HepG2 (cell line): ENCODE measurements around the gene TUNAR. TPM values are rescaled to one million over a fixed set of nuclear protein-coding genes. Genes with fewer than 3 reads are reported as not detected.

Experiments
- ATAC-seq: fragments of 200-7000 bp; cut with Tn5 transposase; 3 replicates; pipeline ENCODE4 v1.9.1; 2020; ENCODE audit warnings: mild to moderate bottlenecking, moderate library complexity
- BruUV-seq: library from RNA; stranded (reverse); fragments of 400-500 nt; replicated peaks from 2 replicates; lab custom pipeline; 2021; lab: Mats Ljungman, UMichigan
- CTCF ChIA-PET: fragments of 300-600 bp; formaldehyde crosslinking; extraction: SDS; loops from one replicate; lab custom pipeline; 2021; ENCODE audit warnings: low total read pairs, inconsistent platforms, low intra/inter-chr PET ratio; lab: Yijun Ruan, JAX
- POLR2A ChIA-PET: fragments of 350-600 bp; sonication (Branson Sonifier 250); formaldehyde crosslinking; loops from one replicate; lab custom pipeline; 2020; ENCODE audit warnings: antibody characterized with exemption, inconsistent platforms; lab: Yijun Ruan, JAX
- DNase-seq: peaks from one replicate; pipeline ENCODE4 v3.0.0-alpha.2; 2015; ENCODE audit warnings: low spot score
- FAIRE-seq: peaks from 3 replicates; lab custom pipeline; 2011; peaks lifted over from hg19 to GRCh38; lab: Jason Lieb, UNC
- H2AFZ ChIP-seq: one replicate; pipeline ENCODE4 v1.6.1; 2011; ENCODE audit warnings: low read length, inconsistent platforms
- H3K27ac ChIP-seq: fragments of 300-600 bp; 3 replicates; pipeline ENCODE4 v1.8.0; 2011; ENCODE audit warnings: mixed run types, mild to moderate bottlenecking, mixed read lengths, low read length, inconsistent platforms; ENCODE audit not compliant: insufficient read depth; ENCODE audit errors: extremely low read length
- H3K27me3 ChIP-seq, 2 experiments: fragments of 200-600 bp in 1 of 2; 2 replicates in 1 of 2; 3 replicates in 1 of 2; pipeline versions ENCODE4 v1.6.0 to v1.8.0; 2011; ENCODE audit warnings: low read length in 2 of 2, mild to moderate bottlenecking in 2 of 2, moderate library complexity in 2 of 2, inconsistent platforms in 1 of 2; ENCODE audit not compliant: insufficient read depth in 2 of 2, control insufficient read depth in 1 of 2
- H3K36me3 ChIP-seq, 2 experiments: fragments of 200-600 bp in 1 of 2; replicated peaks in 1 of 2; 2 replicates in 1 of 2; 3 replicates in 1 of 2; pipeline versions ENCODE4 v1.5.1 to v1.8.0; 2011; ENCODE audit warnings: low read length in 2 of 2, inconsistent platforms in 1 of 2; ENCODE audit not compliant: insufficient read depth in 2 of 2, control insufficient read depth in 1 of 2
- H3K4me1 ChIP-seq: 2 replicates; pipeline ENCODE4 v1.5.1; 2012; ENCODE audit warnings: low read length, inconsistent platforms; ENCODE audit not compliant: insufficient read depth
- H3K4me2 ChIP-seq: 2 replicates; pipeline ENCODE4 v1.6.0; 2011; ENCODE audit warnings: low read depth, low read length, inconsistent platforms
- H3K4me3 ChIP-seq, 3 experiments: fragments of 200-600 bp in 1 of 3; sonication (generic), shearing (Covaris generic) in 1 of 3; replicated peaks in 1 of 3; 2 replicates each; pipeline ENCODE4 v1.5.1; 2011 to 2016; ENCODE audit warnings: low read length in 3 of 3, inconsistent platforms in 2 of 3, low read depth in 2 of 3, mild to moderate bottlenecking in 2 of 3, control low read depth in 1 of 3, mixed read lengths in 1 of 3; ENCODE audit not compliant: insufficient read depth in 1 of 3
- H3K79me2 ChIP-seq: one replicate; pipeline ENCODE4 v1.6.1; 2011; ENCODE audit warnings: low read length, inconsistent platforms; ENCODE audit not compliant: insufficient read depth
- H3K9ac ChIP-seq: 2 replicates; pipeline ENCODE4 v1.6.0; 2011; ENCODE audit warnings: mild to moderate bottlenecking, low read depth, low read length, inconsistent platforms; ENCODE audit not compliant: insufficient read depth
- H3K9me3 ChIP-seq: 2 replicates; pipeline ENCODE4 v1.5.1; 2012; ENCODE audit warnings: mild to moderate bottlenecking, low read length
- H4K20me1 ChIP-seq: 2 replicates; pipeline ENCODE4 v1.6.0; 2011; ENCODE audit warnings: inconsistent platforms, mild to moderate bottlenecking, low read length, moderate library complexity; ENCODE audit not compliant: insufficient read depth
- AKAP8 ChIP-seq: sonication (generic); formaldehyde crosslinking; IDR thresholded peaks from 2 replicates; pipeline ENCODE4 v1.5.1; 2020; ENCODE audit warnings: mild to moderate bottlenecking, missing genetic modification reagents
- ELF1 ChIP-seq: sonication (generic); formaldehyde crosslinking; IDR thresholded peaks from 2 replicates; pipeline ENCODE4 v1.4.0; 2020; ENCODE audit warnings: missing genetic modification reagents
- ESRRA ChIP-seq: sonication (generic); formaldehyde crosslinking; IDR thresholded peaks from 2 replicates; pipeline ENCODE4 v1.5.1; 2020; ENCODE audit warnings: mild to moderate bottlenecking, low read depth, missing genetic modification reagents
- TBX2 ChIP-seq: sonication (generic); formaldehyde crosslinking; IDR thresholded peaks from 2 replicates; pipeline ENCODE4 v1.5.0; 2020; ENCODE audit warnings: missing genetic modification reagents, mild to moderate bottlenecking, borderline replicate concordance
- YEATS4 ChIP-seq: sonication (generic); formaldehyde crosslinking; IDR thresholded peaks from 2 replicates; pipeline ENCODE4 v1.4.0; 2020; ENCODE audit warnings: missing genetic modification reagents, borderline replicate concordance
- ZNF224 ChIP-seq: sonication (generic); formaldehyde crosslinking; IDR thresholded peaks from 2 replicates; pipeline ENCODE4 v1.5.0; 2020; ENCODE audit warnings: mild to moderate bottlenecking, missing genetic modification reagents
- ZNF34 ChIP-seq: sonication (generic); formaldehyde crosslinking; IDR thresholded peaks from 2 replicates; pipeline ENCODE4 v1.4.0; 2020; ENCODE audit warnings: mild to moderate bottlenecking, missing genetic modification reagents, borderline replicate concordance
- ZNF446 ChIP-seq: sonication (generic); formaldehyde crosslinking; IDR thresholded peaks from 2 replicates; pipeline ENCODE4 v1.5.0; 2020; ENCODE audit warnings: mild to moderate bottlenecking, missing genetic modification reagents
- ZNF550 ChIP-seq: sonication (generic); formaldehyde crosslinking; IDR thresholded peaks from 2 replicates; pipeline ENCODE4 v1.4.0; 2020; ENCODE audit warnings: mild to moderate bottlenecking, missing genetic modification reagents, borderline replicate concordance
- ZNF713 ChIP-seq: sonication (generic); formaldehyde crosslinking; IDR thresholded peaks from 2 replicates; pipeline ENCODE4 v1.4.0; 2020; ENCODE audit warnings: mild to moderate bottlenecking, missing genetic modification reagents
- ZNF781 ChIP-seq: sonication (generic); formaldehyde crosslinking; IDR thresholded peaks from 2 replicates; pipeline ENCODE4 v1.5.1; 2020; ENCODE audit warnings: borderline replicate concordance, mild to moderate bottlenecking, missing genetic modification reagents; ENCODE audit errors: not compliant biosample characterization
- WGBS: methylation state at CpG from one replicate; pipeline ENCODE4 v1.1.6; 2017; ENCODE audit warnings: low lambda C conversion rate; 5-methylcytosine and 5-hydroxymethylcytosine counted together
- in situ Hi-C: cut with HindIII; loops from 2 replicates; pipeline ENCODE4 v1.10.0; 2017; ENCODE audit warnings: low pct_unique_long_range_greater_than_20kb; ENCODE audit not compliant: extremely low pct_ligation_motif_present
- intact Hi-C: fragments of 100-400 bp; cut with micrococcal nuclease; formaldehyde crosslinking; loops from one replicate; pipeline ENCODE4 v1.10.0; 2022; ENCODE audit not compliant: unreplicated experiment
- polyA plus RNA-seq, 8 experiments: library from polyadenylated mRNA; depleted of rRNA in 3 of 8; stranded (reverse) in 7 of 8; unstranded in 1 of 8; fragments of >200 nt; fragmentation: Illumina TruSeq in 4 of 8; extraction: Trizol in 4 of 8; gene quantifications; 2 replicates each; pipeline versions ENCODE4 v1.2.1 to v1.2.3, GENCODE V29; 2011 to 2016; ENCODE audit warnings: low read depth in 4 of 8, missing spikeins in 1 of 8, mixed read lengths in 1 of 8; ENCODE audit not compliant: insufficient read depth in 1 of 8
- total RNA-seq, 5 experiments: library from RNA; depleted of rRNA; stranded (reverse); fragments of >200 nt; fragmentation: Illumina TruSeq; extraction: Trizol; gene quantifications; 2 replicates each; pipeline ENCODE4 v1.2.3, GENCODE V29; 2016; ENCODE audit warnings: low read depth in 1 of 5
- TF ChIP-seq, protein P1 (sequence below): sonication (generic); formaldehyde crosslinking; IDR thresholded peaks from 2 replicates; pipeline ENCODE4 v1.4.0; 2020; ENCODE audit warnings: mild to moderate bottlenecking, missing genetic modification reagents
- TF ChIP-seq, protein P2 (sequence below): sonication (generic); formaldehyde crosslinking; IDR thresholded peaks from 2 replicates; pipeline ENCODE4 v1.8.0; 2022; ENCODE audit warnings: missing genetic modification reagents, mild to moderate bottlenecking, inconsistent platforms, borderline replicate concordance
- TF ChIP-seq, protein P3 (sequence below): sonication (generic); formaldehyde crosslinking; IDR thresholded peaks from 2 replicates; pipeline ENCODE4 v1.9.0; 2021; ENCODE audit warnings: missing genetic modification reagents, borderline replicate concordance
- TF ChIP-seq, protein P4 (sequence below): sonication (generic); formaldehyde crosslinking; IDR thresholded peaks from 2 replicates; pipeline ENCODE4 v1.8.0; 2022; ENCODE audit warnings: mild to moderate bottlenecking, missing genetic modification reagents; ENCODE audit not compliant: insufficient replicate concordance
- TF ChIP-seq, protein P5 (sequence below): sonication (generic); IDR thresholded peaks from 2 replicates; pipeline ENCODE4 v1.6.1; 2016; ENCODE audit warnings: low read depth, borderline replicate concordance

Gene TUNAR
- total and polyA plus RNA-seq, 2 of the 13 experiments (the other 11 are each of a cell fraction or from before 2014, with no cell fraction given) = not detected

DNA sequence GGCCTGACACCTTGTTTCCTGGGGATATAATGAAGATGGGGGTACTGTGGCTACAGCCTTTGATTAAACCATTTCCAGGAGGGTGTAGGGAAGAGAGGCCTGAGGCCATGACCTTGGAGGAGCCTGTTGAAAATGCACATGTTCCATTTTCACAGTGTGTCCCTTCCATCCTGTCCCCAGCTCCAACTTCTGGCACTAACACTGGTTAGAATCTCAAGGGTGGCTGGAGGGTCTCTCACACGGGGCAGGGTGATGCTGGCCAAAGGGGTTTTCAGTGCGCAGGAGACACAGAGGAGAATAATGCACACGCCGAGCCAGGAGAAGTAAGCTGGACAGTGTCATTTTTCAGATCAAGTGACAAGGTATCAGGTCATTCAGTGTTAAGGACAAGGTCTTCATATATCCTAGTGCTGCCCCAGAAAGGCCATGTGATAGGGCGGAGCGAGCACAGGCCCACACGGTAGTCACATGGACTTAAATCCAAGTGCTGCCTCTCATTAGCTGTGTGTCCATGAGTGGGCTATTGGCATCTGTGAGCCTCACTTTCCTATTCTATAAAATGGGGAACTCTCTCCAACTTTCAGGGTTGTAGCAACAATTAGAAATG is 36.4 kb upstream of the TUNAR start (continued):
- TF ChIP-seq ZNF781 = no peak
- no peak for TF ChIP-seq ZNF224
- no peak for TF ChIP-seq AKAP8 (CRISPR knock-in tag)
- no peak for TF ChIP-seq ZNF713 (CRISPR knock-in tag)
- no peak for TF ChIP-seq ESRRA

DNA sequence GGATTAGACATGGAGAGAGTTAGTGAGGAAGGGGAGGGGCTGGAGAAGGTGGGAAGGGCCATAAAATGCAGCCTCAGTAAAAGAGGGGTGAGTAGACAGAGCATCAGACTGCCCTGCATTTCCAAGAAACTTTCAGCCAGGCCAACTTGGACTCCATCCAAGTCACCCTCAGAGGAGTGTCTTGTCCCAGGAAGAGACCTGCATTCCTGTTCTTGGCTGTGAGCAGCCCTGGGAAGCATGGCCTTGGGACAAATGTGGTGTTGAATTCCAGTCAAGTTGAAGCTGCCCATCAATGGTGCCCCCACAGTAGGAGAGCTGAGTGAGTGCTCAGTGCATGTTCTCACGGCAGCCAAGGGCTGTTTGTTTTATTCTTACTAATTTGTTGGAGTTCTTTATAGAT is 35.0 kb upstream of the TUNAR start:
- 0% methylated on average over 1 of the region's 1 CpG for WGBS
- intact Hi-C loops (no loop called here), in situ Hi-C loops (no loop called here)
- TF ChIP-seq, protein P1, sequence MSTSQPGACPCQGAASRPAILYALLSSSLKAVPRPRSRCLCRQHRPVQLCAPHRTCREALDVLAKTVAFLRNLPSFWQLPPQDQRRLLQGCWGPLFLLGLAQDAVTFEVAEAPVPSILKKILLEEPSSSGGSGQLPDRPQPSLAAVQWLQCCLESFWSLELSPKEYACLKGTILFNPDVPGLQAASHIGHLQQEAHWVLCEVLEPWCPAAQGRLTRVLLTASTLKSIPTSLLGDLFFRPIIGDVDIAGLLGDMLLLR = no peak
- TF ChIP-seq, protein P2, sequence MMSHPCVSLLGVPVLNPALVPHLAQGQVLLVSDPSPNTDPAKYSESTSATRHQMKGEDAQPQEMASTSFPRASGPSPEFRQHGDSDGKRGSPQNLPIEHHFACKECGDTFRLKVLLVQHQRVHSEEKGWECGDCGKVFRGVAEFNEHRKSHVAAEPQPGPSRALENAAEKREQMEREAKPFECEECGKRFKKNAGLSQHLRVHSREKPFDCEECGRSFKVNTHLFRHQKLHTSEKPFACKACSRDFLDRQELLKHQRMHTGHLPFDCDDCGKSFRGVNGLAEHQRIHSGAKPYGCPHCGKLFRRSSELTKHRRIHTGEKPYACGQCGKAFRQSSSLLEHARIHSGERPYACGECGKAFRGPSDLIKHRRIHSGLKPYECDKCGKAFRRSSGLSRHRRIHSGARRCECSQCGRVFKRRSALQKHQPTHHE (CRISPR knock-in tag) = no peak
- TF ChIP-seq ZNF550 (no peak), ZNF446 (CRISPR knock-in tag) (no peak), YEATS4 (no peak), TBX2 (CRISPR knock-in tag) (no peak), ELF1 (CRISPR knock-in tag) (no peak), ZNF34 (CRISPR knock-in tag) (no peak)
- TF ChIP-seq, protein P3, sequence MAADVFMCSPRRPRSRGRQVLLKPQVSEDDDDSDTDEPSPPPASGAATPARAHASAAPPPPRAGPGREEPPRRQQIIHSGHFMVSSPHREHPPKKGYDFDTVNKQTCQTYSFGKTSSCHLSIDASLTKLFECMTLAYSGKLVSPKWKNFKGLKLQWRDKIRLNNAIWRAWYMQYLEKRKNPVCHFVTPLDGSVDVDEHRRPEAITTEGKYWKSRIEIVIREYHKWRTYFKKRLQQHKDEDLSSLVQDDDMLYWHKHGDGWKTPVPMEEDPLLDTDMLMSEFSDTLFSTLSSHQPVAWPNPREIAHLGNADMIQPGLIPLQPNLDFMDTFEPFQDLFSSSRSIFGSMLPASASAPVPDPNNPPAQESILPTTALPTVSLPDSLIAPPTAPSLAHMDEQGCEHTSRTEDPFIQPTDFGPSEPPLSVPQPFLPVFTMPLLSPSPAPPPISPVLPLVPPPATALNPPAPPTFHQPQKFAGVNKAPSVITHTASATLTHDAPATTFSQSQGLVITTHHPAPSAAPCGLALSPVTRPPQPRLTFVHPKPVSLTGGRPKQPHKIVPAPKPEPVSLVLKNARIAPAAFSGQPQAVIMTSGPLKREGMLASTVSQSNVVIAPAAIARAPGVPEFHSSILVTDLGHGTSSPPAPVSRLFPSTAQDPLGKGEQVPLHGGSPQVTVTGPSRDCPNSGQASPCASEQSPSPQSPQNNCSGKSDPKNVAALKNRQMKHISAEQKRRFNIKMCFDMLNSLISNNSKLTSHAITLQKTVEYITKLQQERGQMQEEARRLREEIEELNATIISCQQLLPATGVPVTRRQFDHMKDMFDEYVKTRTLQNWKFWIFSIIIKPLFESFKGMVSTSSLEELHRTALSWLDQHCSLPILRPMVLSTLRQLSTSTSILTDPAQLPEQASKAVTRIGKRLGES = no peak
- TF ChIP-seq, protein P4, sequence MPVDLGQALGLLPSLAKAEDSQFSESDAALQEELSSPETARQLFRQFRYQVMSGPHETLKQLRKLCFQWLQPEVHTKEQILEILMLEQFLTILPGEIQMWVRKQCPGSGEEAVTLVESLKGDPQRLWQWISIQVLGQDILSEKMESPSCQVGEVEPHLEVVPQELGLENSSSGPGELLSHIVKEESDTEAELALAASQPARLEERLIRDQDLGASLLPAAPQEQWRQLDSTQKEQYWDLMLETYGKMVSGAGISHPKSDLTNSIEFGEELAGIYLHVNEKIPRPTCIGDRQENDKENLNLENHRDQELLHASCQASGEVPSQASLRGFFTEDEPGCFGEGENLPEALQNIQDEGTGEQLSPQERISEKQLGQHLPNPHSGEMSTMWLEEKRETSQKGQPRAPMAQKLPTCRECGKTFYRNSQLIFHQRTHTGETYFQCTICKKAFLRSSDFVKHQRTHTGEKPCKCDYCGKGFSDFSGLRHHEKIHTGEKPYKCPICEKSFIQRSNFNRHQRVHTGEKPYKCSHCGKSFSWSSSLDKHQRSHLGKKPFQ (CRISPR knock-in tag) = no peak
- TF ChIP-seq, protein P5, sequence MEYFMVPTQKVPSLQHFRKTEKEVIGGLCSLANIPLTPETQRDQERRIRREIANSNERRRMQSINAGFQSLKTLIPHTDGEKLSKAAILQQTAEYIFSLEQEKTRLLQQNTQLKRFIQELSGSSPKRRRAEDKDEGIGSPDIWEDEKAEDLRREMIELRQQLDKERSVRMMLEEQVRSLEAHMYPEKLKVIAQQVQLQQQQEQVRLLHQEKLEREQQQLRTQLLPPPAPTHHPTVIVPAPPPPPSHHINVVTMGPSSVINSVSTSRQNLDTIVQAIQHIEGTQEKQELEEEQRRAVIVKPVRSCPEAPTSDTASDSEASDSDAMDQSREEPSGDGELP = no peak

More for the DNA sequence above, 35.0 kb upstream of the TUNAR start:
- CTCF ChIA-PET = no interaction called here
- no peak overlapping the region for H3K9ac ChIP-seq
- no peak overlapping the region for H2AFZ ChIP-seq
- ATAC-seq = no peak
- H3K27me3 ChIP-seq = no peaks in the 10 kb centered on the region
- H3K4me3 ChIP-seq = no peak overlapping the region
- no peaks in the 10 kb centered on the region for H4K20me1 ChIP-seq
- FAIRE-seq = no peak
- no peak overlapping the region for H3K4me2 ChIP-seq
- no TSS peak for BruUV-seq
- no peak overlapping the region for H3K27ac ChIP-seq
- no peaks in the 10 kb centered on the region for H3K36me3 ChIP-seq
- no peaks in the 10 kb centered on the region for H3K4me1 ChIP-seq
- POLR2A ChIA-PET = no interaction called here
- H3K79me2 ChIP-seq = no peaks in the 10 kb centered on the region
- no peaks in the 10 kb centered on the region for H3K9me3 ChIP-seq
- DNase-seq = no peak
